DMS114 treated with DMSO at 0.1 percent for 48 hours (cell line): Measurements from ENCODE around the gene RAVER1.
"Not testable (repeated sequence)": the region's sequence is repeated elsewhere in the genome, so short reads cannot be mapped to it uniquely, and the experiment has no call there.

Source experiments
- DNase-seq: peaks from one replicate; lab custom pipeline; 2025; ENCODE audit not compliant: unreplicated experiment; lab: John Stamatoyannopoulos, UW

The RAVER1 gene

GRCh38 chr19:10346509-10346908 lies 13.2 kb upstream of the RAVER1 start:
- DNase-seq = no peak

- no peak for DNase-seq
These were observed 11.5 kb upstream of the RAVER1 start for GRCh38 chr19:10344780-10345179.

GRCh38 chr19:10343495-10343894 lies 10.2 kb upstream of the RAVER1 start:
- no peak for DNase-seq

- no peak for DNase-seq
These were observed 6.6 kb upstream of the RAVER1 start for GRCh38 chr19:10339977-10340376.

GRCh38 chr19:10339380-10339960 lies 6.1 kb upstream of the RAVER1 start, which contains the start of gene ICAM3:
TSS of gene ICAM3 (minus strand) at chr19:10339624. CDS start at chr19:10339614, 10 bp downstream.
- no peak for DNase-seq

GRCh38 chr19:10338940-10339339 lies 5.6 kb upstream of the RAVER1 start:
- no peak for DNase-seq

GRCh38 chr19:10336725-10337124 lies 3.4 kb upstream of the RAVER1 start:
- DNase-seq = not testable (repeated sequence)

GRCh38 chr19:10335352-10335985 lies 2.1 kb upstream of the RAVER1 start:
- no peak for DNase-seq

GRCh38 chr19:10334588-10335351 lies 1.4 kb upstream of the RAVER1 start:
- DNase-seq = peak; percentile 68

GRCh38 chr19:10333758-10334587 lies 644 bp upstream of the RAVER1 start:
- no peak for DNase-seq

GRCh38 chr19:10332158-10332964 lies 968 bp downstream of the RAVER1 start:
- DNase-seq = no peak

- DNase-seq = no peak
These were observed 3.8 kb downstream of the RAVER1 start for GRCh38 chr19:10329555-10329954.

- DNase-seq = no peak
These were observed 4.5 kb downstream of the RAVER1 start for GRCh38 chr19:10328558-10329429.

GRCh38 chr19:10327793-10328192 lies 5.5 kb downstream of the RAVER1 start:
- no peak for DNase-seq

GRCh38 chr19:10325732-10326131 lies 7.6 kb downstream of the RAVER1 start:
- DNase-seq = no peak

- DNase-seq = no peak
These were observed 11.2 kb downstream of the RAVER1 start for GRCh38 chr19:10321874-10322835.

- no peak for DNase-seq
These were observed 11.9 kb downstream of the RAVER1 start for GRCh38 chr19:10321417-10321797.
